ENCODE measurements around the gene SCAPER.

GRCh38 chr15:76644646-76645045 lies 260.5 kb downstream of the SCAPER start:
- no peak for TF ChIP-seq CTCF (IDR thresholded peaks at IDR 0.05)
- no peak for TF ChIP-seq POLR2A (IDR thresholded peaks at IDR 0.05)
- no peak for TF ChIP-seq POLR2AphosphoS5 (IDR thresholded peaks at IDR 0.05)

Measured in breast epithelium (tissue), 3 donors.